GM12891 (cell line): ENCODE results near the gene GLCCI1.

Experiments
- POLR2A ChIP-seq: IDR thresholded peaks from 2 replicates; pipeline ENCODE4 v1.6.1; 2011; ENCODE audit warnings: low read depth, low read length, control low read depth
- POLR2AphosphoS5 ChIP-seq: IDR thresholded peaks from 2 replicates; pipeline ENCODE4 v1.6.1; 2011; ENCODE audit warnings: low read depth, low read length, control low read depth
- POU2F2 ChIP-seq: IDR thresholded peaks from 2 replicates; pipeline ENCODE4 v1.6.1; 2011; ENCODE audit warnings: low read depth, mild to moderate bottlenecking, control low read depth, low read length, moderate library complexity
- TAF1 ChIP-seq: IDR thresholded peaks from 2 replicates; pipeline ENCODE4 v1.6.1; 2011; ENCODE audit warnings: low read depth, low read length, control low read depth

DNA sequence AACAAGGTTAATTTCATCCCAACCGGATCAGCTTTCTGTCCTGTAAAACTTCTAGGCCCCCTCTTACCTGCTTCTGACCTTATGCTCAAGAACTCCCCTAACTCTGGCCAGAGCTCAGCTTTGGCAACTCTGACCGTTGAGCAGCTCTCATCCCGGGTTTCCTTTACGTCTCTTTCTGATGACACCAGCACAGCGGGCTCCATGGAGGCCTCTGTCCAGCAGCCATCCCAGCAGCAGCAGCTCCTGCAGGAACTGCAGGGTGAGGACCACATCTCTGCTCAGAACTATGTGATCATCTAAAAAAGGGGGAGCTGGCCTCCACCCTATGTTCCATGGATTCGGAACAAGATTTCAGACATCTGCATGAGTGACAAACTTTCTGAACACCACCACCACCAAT is 117.6 kb downstream of the GLCCI1 start:
- TF ChIP-seq TAF1 (no peak), POLR2AphosphoS5 (no peak), POLR2A (no peak), POU2F2 (no peak)
